Mesothelial cell of epicardium (in vitro differentiated cells): Measurements from ENCODE around the gene MYO18A. TPM values are rescaled to one million over a fixed set of nuclear protein-coding genes. Genes with fewer than 3 reads are reported as not detected.

Experiments
- DNase-seq, 2 experiments: peaks; one replicate each; pipeline ENCODE4 v3.0.0; 2021; ENCODE audit warnings: low spot score in 2 of 2; ENCODE audit not compliant: unreplicated experiment in 2 of 2
- H3K27ac Mint-ChIP-seq: 2 replicates; pipeline ENCODE4 v1.8.0; 2021; ENCODE audit warnings: mixed read lengths
- H3K27me3 Mint-ChIP-seq: 2 replicates; pipeline ENCODE4 v1.8.0; 2021; ENCODE audit warnings: low read depth, mixed read lengths
- H3K36me3 Mint-ChIP-seq: 2 replicates; pipeline ENCODE4 v1.8.0; 2021; ENCODE audit warnings: mixed read lengths
- H3K4me1 Mint-ChIP-seq: 2 replicates; pipeline ENCODE4 v1.8.0; 2021; ENCODE audit warnings: mixed read lengths
- H3K4me3 Mint-ChIP-seq: 2 replicates; pipeline ENCODE4 v1.8.0; 2021; ENCODE audit warnings: mild to moderate bottlenecking, moderate library complexity, mixed read lengths
- H3K9me3 Mint-ChIP-seq: 2 replicates; pipeline ENCODE4 v1.8.0; 2021; ENCODE audit warnings: mixed read lengths
- total RNA-seq: library from RNA; stranded (reverse); gene quantifications from 3 replicates; pipeline ENCODE4 v1.2.1, GENCODE V29; 2021
- TF ChIP-seq, protein P1 (sequence below): fragments of 200-600 bp; sonication (generic); IDR thresholded peaks from one replicate; pipeline ENCODE4 v1.5.0; 2021; ENCODE audit warnings: antibody characterized with exemption; ENCODE audit not compliant: unreplicated experiment

Gene MYO18A
- total RNA-seq, 1 donor from 2014 or later: 58.4 TPM

DNA sequence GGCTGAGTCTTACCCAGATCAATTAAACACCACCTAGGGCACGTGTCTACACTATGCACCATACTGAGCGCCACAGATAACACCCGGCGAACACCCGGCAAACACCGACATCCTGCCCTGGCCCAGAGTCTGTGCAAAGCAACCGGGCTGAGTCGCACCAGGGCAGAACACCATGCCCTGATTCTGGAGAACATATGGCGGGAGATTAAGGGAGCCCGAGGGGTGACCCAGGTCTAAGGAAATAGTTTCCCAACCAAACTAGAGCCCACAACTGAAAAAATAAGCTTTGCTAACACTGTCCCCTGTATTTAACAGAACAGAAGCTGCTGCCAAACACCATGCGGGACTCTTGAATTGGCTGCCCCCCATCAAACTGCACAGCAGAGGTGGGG, 22.1 kb downstream of the MYO18A start:
- DNase-seq: no peak
- no peak overlapping the region for H3K4me3 Mint-ChIP-seq
- no peaks in the 10 kb centered on the region for H3K9me3 Mint-ChIP-seq
- peaks cover 5% of the 10 kb centered on the region for H3K36me3 Mint-ChIP-seq
- peak overlapping the region; percentile 82 for H3K27ac Mint-ChIP-seq
- TF ChIP-seq, protein P1, sequence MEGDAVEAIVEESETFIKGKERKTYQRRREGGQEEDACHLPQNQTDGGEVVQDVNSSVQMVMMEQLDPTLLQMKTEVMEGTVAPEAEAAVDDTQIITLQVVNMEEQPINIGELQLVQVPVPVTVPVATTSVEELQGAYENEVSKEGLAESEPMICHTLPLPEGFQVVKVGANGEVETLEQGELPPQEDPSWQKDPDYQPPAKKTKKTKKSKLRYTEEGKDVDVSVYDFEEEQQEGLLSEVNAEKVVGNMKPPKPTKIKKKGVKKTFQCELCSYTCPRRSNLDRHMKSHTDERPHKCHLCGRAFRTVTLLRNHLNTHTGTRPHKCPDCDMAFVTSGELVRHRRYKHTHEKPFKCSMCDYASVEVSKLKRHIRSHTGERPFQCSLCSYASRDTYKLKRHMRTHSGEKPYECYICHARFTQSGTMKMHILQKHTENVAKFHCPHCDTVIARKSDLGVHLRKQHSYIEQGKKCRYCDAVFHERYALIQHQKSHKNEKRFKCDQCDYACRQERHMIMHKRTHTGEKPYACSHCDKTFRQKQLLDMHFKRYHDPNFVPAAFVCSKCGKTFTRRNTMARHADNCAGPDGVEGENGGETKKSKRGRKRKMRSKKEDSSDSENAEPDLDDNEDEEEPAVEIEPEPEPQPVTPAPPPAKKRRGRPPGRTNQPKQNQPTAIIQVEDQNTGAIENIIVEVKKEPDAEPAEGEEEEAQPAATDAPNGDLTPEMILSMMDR: no peak
- H3K27me3 Mint-ChIP-seq: no peaks in the 10 kb centered on the region
- peaks cover 66% of the 10 kb centered on the region for H3K4me1 Mint-ChIP-seq

DNA sequence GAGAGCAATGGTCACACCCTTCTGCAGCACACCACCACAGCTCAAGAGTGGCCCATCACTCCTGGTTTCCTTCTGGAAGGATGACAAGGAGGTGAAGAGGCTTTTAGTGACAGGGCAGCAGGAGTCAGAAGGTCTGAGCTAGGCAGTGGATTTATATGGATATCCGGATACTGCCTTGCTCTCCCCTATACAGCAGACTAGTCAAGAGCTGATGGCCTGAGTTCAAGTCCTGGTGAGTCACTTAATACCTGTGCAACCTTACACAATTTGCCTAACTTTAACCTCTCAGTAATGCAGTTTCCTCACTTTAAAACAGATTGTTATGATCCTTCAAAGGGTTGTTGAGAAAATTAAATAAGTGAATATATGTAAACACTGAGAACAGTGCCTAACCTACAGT, 22.9 kb downstream of the MYO18A start:
- Mint-ChIP-seq H3K4me1 (peaks cover 60% of the 10 kb centered on the region), H3K27ac (no peak overlapping the region)
- TF ChIP-seq, protein P1: no peak

DNA sequence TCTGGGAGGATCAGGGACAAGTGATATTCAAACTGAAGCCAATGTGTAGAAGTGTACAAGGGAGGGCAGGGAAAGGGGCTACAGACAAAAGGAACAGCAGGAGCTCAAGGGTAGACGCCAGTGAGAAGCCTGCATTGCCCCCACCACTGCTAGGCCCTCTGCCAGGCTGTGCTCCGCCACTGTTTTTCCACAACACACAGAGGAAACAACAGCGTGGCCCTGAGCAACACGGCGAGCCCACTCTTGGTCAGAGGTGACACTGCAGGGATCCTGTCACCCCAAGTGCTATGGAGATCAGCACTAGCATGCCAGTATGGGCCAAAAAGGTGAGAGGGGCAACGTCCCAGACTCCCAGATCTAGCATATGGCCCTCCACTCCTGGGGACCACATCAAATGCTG, 23.4 kb downstream of the MYO18A start:
- Mint-ChIP-seq H3K4me3 (no peak overlapping the region), H3K27me3 (no peaks in the 10 kb centered on the region), H3K9me3 (no peaks in the 10 kb centered on the region), H3K27ac (peak overlapping the region; percentile 97), H3K36me3 (peaks cover under 1% of the 10 kb centered on the region), H3K4me1 (peaks cover 65% of the 10 kb centered on the region)
- TF ChIP-seq, protein P1: no peak
- no peak for DNase-seq

More for the DNA sequence above, 22.9 kb downstream of the MYO18A start:
- no peaks in the 10 kb centered on the region for H3K27me3 Mint-ChIP-seq
- DNase-seq: no peak
- H3K4me3 Mint-ChIP-seq: no peak overlapping the region
- H3K36me3 Mint-ChIP-seq: peaks cover 5% of the 10 kb centered on the region
- no peaks in the 10 kb centered on the region for H3K9me3 Mint-ChIP-seq

DNA sequence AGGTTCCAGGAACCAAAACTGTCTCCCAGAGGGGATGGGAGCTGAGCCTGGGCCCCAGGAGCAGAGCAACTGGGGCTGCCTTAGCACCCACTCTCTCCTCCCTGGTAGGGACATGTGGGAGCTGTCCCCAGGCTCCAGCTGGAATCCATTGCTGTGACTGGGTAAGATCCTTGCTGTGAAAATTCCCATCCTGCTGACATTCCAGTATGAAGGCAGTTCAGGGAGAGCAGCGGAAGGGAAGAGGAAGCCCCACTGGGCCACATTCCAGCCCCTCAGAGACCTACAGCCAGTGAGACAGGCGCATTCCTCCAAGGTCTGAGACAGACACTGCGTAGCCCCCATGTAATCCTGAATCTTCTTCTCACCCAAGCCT, 24.2 kb downstream of the MYO18A start:
- H3K9me3 Mint-ChIP-seq: no peaks in the 10 kb centered on the region
- peak overlapping the region; percentile 97 for H3K27ac Mint-ChIP-seq
- H3K36me3 Mint-ChIP-seq: no peaks in the 10 kb centered on the region
- peaks cover 71% of the 10 kb centered on the region for H3K4me1 Mint-ChIP-seq
- TF ChIP-seq, protein P1: no peak
- peak overlapping the region; percentile 13 for H3K4me3 Mint-ChIP-seq
- H3K27me3 Mint-ChIP-seq: no peaks in the 10 kb centered on the region
- DNase-seq: no peak

DNA sequence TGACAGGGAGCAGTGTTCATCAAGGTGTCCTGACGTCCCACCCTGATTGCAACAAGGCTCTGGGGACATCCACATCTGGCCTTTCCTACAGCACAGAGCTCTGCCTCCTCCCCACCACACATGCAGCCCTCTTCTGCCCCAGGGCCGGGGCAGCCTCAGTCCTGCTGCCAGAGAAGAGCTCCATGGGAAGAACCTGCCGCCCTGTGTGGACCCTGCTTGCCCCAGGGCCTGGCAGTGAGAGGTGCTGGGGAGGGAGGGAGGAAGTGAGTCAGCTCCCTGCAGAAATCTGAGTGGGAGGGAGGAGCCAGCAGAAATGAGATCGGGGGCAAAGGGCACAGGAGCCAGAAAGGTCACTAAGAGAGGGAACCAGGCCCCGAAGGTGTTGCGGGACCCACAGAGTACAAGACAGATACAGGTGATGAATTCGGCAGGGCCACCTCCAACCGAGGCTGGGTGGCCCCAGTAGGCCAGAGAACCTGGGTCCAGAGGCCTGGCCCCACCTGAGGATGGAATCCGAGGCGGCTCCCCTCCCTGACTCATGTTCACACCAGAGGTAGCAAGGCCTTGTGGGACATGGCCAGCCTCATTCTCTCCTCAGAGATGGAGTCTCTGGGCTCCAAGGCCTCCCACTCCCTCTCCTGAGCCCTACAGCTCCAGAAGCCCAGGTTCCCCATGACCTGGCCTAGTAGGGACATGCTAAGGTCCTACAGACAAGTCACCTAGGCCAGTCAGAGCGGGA, 24.8 kb downstream of the MYO18A start:
- Mint-ChIP-seq H3K4me1 (peaks cover 75% of the 10 kb centered on the region), H3K36me3 (no peaks in the 10 kb centered on the region), H3K4me3 (no peak overlapping the region), H3K27ac (peak overlapping the region; percentile 97), H3K27me3 (no peaks in the 10 kb centered on the region), H3K9me3 (no peaks in the 10 kb centered on the region)
- TF ChIP-seq, protein P1: no peak
- no peak for DNase-seq
